Measurements from ENCODE around the gene TNIK.

DNA sequence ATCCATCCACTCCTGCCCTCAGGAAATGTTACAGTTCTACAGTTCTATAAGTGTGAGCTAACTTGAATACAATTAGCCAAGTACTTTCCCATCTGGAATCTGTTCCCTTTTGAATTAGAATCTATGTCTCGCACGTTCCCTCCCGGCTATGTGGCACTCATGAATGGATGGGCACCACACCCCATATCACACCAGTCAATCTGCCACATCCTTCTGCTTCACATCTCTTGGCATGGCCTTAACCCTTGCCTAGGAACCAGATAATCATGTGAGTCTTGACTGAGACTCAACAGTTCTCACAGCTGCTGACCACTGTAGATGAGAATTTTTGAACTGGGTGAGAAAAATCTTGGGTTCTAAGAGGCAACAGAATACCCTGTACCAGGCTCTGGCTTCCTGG is 180.2 kb downstream of the TNIK start:
- TF ChIP-seq, protein P1, sequence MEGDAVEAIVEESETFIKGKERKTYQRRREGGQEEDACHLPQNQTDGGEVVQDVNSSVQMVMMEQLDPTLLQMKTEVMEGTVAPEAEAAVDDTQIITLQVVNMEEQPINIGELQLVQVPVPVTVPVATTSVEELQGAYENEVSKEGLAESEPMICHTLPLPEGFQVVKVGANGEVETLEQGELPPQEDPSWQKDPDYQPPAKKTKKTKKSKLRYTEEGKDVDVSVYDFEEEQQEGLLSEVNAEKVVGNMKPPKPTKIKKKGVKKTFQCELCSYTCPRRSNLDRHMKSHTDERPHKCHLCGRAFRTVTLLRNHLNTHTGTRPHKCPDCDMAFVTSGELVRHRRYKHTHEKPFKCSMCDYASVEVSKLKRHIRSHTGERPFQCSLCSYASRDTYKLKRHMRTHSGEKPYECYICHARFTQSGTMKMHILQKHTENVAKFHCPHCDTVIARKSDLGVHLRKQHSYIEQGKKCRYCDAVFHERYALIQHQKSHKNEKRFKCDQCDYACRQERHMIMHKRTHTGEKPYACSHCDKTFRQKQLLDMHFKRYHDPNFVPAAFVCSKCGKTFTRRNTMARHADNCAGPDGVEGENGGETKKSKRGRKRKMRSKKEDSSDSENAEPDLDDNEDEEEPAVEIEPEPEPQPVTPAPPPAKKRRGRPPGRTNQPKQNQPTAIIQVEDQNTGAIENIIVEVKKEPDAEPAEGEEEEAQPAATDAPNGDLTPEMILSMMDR (IDR thresholded peaks at IDR 0.05), result no peak
- TF ChIP-seq POLR2A (IDR thresholded peaks at IDR 0.05), result no peak

All from uterus (tissue), 2 donors.